HepG2 (cell line): ENCODE measurements around the gene MORN1. TPM values are rescaled to one million over a fixed set of nuclear protein-coding genes. Genes with fewer than 3 reads are reported as not detected.

Experiments used
- ARNTL ChIP-seq: sonication (generic); formaldehyde crosslinking; IDR thresholded peaks from 2 replicates; pipeline ENCODE4 v1.4.0; 2020; ENCODE audit warnings: mild to moderate bottlenecking, missing genetic modification reagents
- ERF ChIP-seq: IDR thresholded peaks from 2 replicates; pipeline ENCODE4 v1.6.1; 2018; ENCODE audit warnings: missing biosample characterization, missing genetic modification reagents
- ETV5 ChIP-seq: IDR thresholded peaks from 2 replicates; pipeline ENCODE4 v1.6.1; 2018; ENCODE audit warnings: missing biosample characterization, missing genetic modification reagents, inconsistent platforms, borderline replicate concordance
- HDAC1 ChIP-seq: sonication (generic); formaldehyde crosslinking; IDR thresholded peaks from 2 replicates; pipeline ENCODE4 v1.5.1; 2020; ENCODE audit warnings: mild to moderate bottlenecking, missing genetic modification reagents
- MEIS1 ChIP-seq: sonication (generic); formaldehyde crosslinking; IDR thresholded peaks from 2 replicates; pipeline ENCODE4 v1.9.0; 2021; ENCODE audit warnings: mild to moderate bottlenecking, missing genetic modification reagents, moderate library complexity, borderline replicate concordance
- MLX ChIP-seq: IDR thresholded peaks from 2 replicates; pipeline ENCODE4 v1.6.1; 2016
- MYC ChIP-seq: sonication (generic); formaldehyde crosslinking; IDR thresholded peaks from 2 replicates; pipeline ENCODE4 v1.9.0; 2021; ENCODE audit warnings: missing genetic modification reagents, borderline replicate concordance
- NFIB ChIP-seq: sonication (generic); formaldehyde crosslinking; IDR thresholded peaks from 2 replicates; pipeline ENCODE4 v1.9.0; 2021; ENCODE audit warnings: missing genetic modification reagents, mild to moderate bottlenecking, borderline replicate concordance
- POGZ ChIP-seq: sonication (generic); formaldehyde crosslinking; IDR thresholded peaks from 2 replicates; pipeline ENCODE4 v1.4.0; 2020; ENCODE audit warnings: mild to moderate bottlenecking, missing genetic modification reagents
- SMAD3 ChIP-seq: sonication (generic); formaldehyde crosslinking; IDR thresholded peaks from 2 replicates; pipeline ENCODE4 v1.4.0; 2020; ENCODE audit warnings: missing genetic modification reagents
- YEATS4 ChIP-seq: sonication (generic); formaldehyde crosslinking; IDR thresholded peaks from 2 replicates; pipeline ENCODE4 v1.4.0; 2020; ENCODE audit warnings: missing genetic modification reagents, borderline replicate concordance
- ZFP41 ChIP-seq: sonication (generic); formaldehyde crosslinking; IDR thresholded peaks from 2 replicates; pipeline ENCODE4 v1.4.0; 2020; ENCODE audit warnings: mild to moderate bottlenecking, missing genetic modification reagents, borderline replicate concordance
- ZNF614 ChIP-seq: IDR thresholded peaks from 2 replicates; pipeline ENCODE4 v1.6.1; 2018; ENCODE audit warnings: missing biosample characterization, missing genetic modification reagents, inconsistent platforms, borderline replicate concordance
- ZNF775 ChIP-seq: sonication (generic); formaldehyde crosslinking; IDR thresholded peaks from 2 replicates; pipeline ENCODE4 v1.4.0; 2020; ENCODE audit warnings: missing genetic modification reagents, mild to moderate bottlenecking, moderate library complexity, borderline replicate concordance
- ZNF879 ChIP-seq: sonication (generic); formaldehyde crosslinking; IDR thresholded peaks from 2 replicates; pipeline ENCODE4 v1.8.1; 2023; ENCODE audit warnings: missing genetic modification reagents
- ZSCAN9 ChIP-seq: IDR thresholded peaks from 2 replicates; pipeline ENCODE4 v1.6.1; 2016; ENCODE audit warnings: borderline replicate concordance
- polyA plus RNA-seq, 8 experiments: library from polyadenylated mRNA; depleted of rRNA in 3 of 8; stranded (reverse) in 7 of 8; unstranded in 1 of 8; fragments of >200 nt; fragmentation: Illumina TruSeq in 4 of 8; extraction: Trizol in 4 of 8; gene quantifications; 2 replicates each; pipeline versions ENCODE4 v1.2.1 to v1.2.3, GENCODE V29; 2011 to 2016; ENCODE audit warnings: low read depth in 4 of 8, missing spikeins in 1 of 8, mixed read lengths in 1 of 8; ENCODE audit not compliant: insufficient read depth in 1 of 8
- total RNA-seq, 5 experiments: library from RNA; depleted of rRNA; stranded (reverse); fragments of >200 nt; fragmentation: Illumina TruSeq; extraction: Trizol; gene quantifications; 2 replicates each; pipeline ENCODE4 v1.2.3, GENCODE V29; 2016; ENCODE audit warnings: low read depth in 1 of 5
- TF ChIP-seq, protein P1 (sequence below): sonication (generic); formaldehyde crosslinking; IDR thresholded peaks from 2 replicates; pipeline ENCODE4 v1.9.0; 2021; ENCODE audit warnings: missing genetic modification reagents, borderline replicate concordance
- TF ChIP-seq, protein P2 (sequence below): sonication (generic); formaldehyde crosslinking; IDR thresholded peaks from 2 replicates; pipeline ENCODE4 v1.4.0; 2020; ENCODE audit warnings: missing genetic modification reagents
- TF ChIP-seq, protein P3 (sequence below): sonication (generic); formaldehyde crosslinking; IDR thresholded peaks from 2 replicates; pipeline ENCODE4 v1.8.1; 2023; ENCODE audit warnings: mild to moderate bottlenecking, missing genetic modification reagents, borderline replicate concordance

MORN1 gene
- total and polyA plus RNA-seq, 2 of the 13 experiments (the other 11 are each of a cell fraction or from before 2014, with no cell fraction given) = 3.1 to 6.5 TPM

DNA sequence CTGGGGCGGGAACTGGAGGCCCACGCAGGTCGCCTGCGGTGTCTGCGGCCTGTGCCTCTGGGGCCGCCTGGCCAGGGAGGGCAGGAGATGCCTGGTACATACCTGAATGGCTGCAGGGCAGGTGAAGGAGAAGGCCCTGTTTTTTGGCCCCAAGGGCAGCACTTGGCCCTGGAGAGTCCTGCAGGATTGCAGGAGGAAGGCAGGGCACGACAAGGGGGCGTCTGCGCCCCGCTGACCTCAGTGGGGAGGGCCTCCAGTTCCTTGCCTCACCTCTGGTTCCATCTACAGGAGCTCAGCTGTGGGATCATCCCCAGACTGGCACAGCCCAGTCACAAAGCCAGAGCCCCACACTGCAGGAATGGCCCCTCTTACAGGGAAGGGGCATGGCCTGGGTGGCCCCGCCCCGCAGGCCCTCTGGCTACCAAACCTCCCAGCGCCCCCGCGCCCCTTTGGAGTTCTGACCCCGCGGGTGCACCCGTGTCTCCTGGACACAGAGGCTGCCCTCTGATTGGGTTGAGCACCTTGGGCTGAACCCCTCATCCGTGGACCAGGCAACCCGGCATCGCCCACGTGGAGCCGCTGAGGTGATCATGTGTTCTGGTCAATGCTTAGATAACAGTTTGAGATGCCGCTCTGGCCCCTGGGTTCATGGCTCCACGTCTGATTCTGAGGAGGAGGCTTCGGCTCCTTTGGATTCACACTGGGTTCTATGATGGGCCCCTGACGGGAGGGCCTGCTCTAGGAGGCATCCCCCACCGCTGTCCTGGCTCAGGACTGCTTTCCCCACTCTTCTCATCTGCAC, 22.3 kb upstream of the MORN1 start (continued):
- no peak for TF ChIP-seq POGZ (CRISPR knock-in tag)
- peak; percentile 74; the same call in 1 of the 2 replicates for TF ChIP-seq ZNF775 (CRISPR knock-in tag)
- peak; percentile 50; the same call in 1 of the 2 replicates for TF ChIP-seq ZNF879
- 0 out of 2 replicates have a peak, but pooled peaks have one; percentile 11 for TF ChIP-seq ZSCAN9
- peak; percentile 90; the same call in 1 of the 2 replicates for TF ChIP-seq ARNTL (CRISPR knock-in tag)
- 0 out of 2 replicates have a peak, but pooled peaks have one; percentile 31 for TF ChIP-seq SMAD3
- TF ChIP-seq, protein P1, sequence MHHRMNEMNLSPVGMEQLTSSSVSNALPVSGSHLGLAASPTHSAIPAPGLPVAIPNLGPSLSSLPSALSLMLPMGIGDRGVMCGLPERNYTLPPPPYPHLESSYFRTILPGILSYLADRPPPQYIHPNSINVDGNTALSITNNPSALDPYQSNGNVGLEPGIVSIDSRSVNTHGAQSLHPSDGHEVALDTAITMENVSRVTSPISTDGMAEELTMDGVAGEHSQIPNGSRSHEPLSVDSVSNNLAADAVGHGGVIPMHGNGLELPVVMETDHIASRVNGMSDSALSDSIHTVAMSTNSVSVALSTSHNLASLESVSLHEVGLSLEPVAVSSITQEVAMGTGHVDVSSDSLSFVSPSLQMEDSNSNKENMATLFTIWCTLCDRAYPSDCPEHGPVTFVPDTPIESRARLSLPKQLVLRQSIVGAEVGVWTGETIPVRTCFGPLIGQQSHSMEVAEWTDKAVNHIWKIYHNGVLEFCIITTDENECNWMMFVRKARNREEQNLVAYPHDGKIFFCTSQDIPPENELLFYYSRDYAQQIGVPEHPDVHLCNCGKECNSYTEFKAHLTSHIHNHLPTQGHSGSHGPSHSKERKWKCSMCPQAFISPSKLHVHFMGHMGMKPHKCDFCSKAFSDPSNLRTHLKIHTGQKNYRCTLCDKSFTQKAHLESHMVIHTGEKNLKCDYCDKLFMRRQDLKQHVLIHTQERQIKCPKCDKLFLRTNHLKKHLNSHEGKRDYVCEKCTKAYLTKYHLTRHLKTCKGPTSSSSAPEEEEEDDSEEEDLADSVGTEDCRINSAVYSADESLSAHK (CRISPR knock-in tag) = 0 out of 2 replicates have a peak, but pooled peaks have one; percentile 57
- no peak for TF ChIP-seq NFIB (CRISPR knock-in tag)
- peak; percentile 67 for TF ChIP-seq ERF
- TF ChIP-seq YEATS4 = no peak
- TF ChIP-seq ETV5 (CRISPR knock-in tag) = no peak
- TF ChIP-seq, protein P2, sequence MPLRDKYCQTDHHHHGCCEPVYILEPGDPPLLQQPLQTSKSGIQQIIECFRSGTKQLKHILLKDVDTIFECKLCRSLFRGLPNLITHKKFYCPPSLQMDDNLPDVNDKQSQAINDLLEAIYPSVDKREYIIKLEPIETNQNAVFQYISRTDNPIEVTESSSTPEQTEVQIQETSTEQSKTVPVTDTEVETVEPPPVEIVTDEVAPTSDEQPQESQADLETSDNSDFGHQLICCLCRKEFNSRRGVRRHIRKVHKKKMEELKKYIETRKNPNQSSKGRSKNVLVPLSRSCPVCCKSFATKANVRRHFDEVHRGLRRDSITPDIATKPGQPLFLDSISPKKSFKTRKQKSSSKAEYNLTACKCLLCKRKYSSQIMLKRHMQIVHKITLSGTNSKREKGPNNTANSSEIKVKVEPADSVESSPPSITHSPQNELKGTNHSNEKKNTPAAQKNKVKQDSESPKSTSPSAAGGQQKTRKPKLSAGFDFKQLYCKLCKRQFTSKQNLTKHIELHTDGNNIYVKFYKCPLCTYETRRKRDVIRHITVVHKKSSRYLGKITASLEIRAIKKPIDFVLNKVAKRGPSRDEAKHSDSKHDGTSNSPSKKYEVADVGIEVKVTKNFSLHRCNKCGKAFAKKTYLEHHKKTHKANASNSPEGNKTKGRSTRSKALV (CRISPR knock-in tag) = 0 out of 2 replicates have a peak, but pooled peaks have one; percentile 3
- peak; percentile 59; the same call in 1 of the 2 replicates for TF ChIP-seq HDAC1 (CRISPR knock-in tag)
- TF ChIP-seq ZFP41 (CRISPR knock-in tag) = no peak
- peak; percentile 42; the same call in 1 of the 2 replicates for TF ChIP-seq MLX (CRISPR knock-in tag)
- 0 out of 2 replicates have a peak, but pooled peaks have one; percentile 8 for TF ChIP-seq ZNF614 (CRISPR knock-in tag)
- TF ChIP-seq, protein P3, sequence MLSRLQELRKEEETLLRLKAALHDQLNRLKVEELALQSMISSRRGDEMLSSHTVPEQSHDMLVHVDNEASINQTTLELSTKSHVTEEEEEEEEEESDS (CRISPR knock-in tag) = 0 out of 2 replicates have a peak, but pooled peaks have one; percentile 34
- peak; percentile 59; the same call in 1 of the 2 replicates for TF ChIP-seq MEIS1 (CRISPR knock-in tag)
- TF ChIP-seq MYC (CRISPR knock-in tag) = peak; percentile 79; the same call in 1 of the 2 replicates
